Activated T-cell treated with anti-CD3 and anti-CD28 coated beads, Interleukin-2, amount 50 U/mL, for 1 hour (primary cell): ENCODE data around the gene NUDT16.
"Not testable (repeated sequence)": the region's sequence is repeated elsewhere in the genome, so short reads cannot be mapped to it uniquely, and the experiment has no call there.

ENCODE experiments used
- DNase-seq: peaks from one replicate; pipeline ENCODE4 v3.0.0-alpha.2; 2020

NUDT16 gene

DNA sequence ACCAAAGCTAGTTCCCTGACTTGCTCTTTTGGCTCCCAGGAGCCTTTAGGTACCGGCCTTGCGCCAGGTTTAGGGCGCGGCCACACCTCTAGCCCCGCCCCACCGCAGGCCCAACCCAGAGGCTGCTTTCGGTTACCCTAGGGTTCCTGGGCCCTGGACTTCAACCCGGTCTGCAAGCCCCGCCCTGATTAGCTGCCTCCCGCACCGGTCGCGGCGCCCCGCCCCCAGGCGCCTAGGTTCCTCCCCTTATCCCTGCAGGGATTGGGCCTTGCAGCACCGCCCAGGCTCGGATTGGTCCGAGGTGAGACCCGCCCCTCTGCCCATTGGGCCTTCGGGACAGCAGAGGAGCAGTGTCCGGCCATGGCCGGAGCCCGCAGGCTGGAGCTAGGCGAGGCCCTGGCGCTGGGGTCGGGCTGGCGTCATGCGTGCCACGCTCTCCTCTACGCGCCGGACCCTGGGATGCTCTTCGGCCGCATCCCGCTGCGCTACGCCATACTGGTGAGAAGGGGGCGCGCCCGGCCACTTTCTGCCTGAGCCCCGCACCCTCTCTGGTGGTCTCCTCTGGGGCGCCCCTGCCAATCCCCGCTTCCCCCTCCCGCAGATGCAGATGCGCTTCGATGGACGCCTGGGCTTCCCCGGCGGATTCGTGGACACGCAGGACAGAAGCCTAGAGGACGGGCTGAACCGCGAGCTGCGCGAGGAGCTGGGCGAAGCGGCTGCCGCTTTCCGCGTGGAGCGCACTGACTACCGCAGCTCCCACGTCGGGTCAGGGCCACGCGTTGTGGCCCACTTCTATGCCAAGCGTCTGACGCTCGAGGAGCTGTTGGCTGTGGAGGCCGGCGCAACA lies at the start of gene NUDT16:
NUDT16 (plus strand) TSS at position 330 of the 847 bp plus-strand sequence; CDS start at position 361, 31 bp downstream.
- peak; percentile 96 for DNase-seq

DNA sequence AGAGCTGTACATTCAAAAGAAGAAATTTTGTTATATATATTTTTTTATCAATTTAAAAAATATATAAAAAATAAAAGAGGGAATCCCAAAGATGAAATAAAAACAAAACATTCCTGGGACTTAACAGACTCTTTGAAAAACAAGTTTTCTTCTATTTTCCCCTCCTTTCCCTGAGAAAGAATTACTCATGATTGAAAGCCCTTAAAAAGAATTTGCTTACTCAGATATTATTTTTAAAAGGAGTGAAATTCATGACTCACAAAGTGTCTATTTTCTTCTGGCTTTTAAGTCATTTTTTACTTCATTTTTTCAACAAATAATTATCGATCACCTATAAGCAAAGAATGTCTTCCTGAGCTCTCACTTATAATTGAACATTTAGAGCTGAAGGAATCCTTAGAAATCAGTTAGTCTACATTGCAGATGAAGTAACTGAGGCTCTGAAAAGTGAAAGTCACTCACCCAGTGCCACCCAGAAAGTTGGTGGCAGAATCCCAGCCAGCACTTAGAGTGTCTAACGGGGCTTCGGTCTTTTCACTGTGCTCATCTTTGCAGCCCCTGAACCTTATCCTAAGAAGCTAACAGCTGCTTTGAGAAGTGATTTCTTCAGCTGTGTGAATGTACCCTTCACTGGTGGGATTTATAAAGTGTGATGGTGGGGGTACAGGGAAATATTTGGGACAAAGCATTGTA lies 42.5 kb upstream of the NUDT16 start:
- no peak for DNase-seq

DNA sequence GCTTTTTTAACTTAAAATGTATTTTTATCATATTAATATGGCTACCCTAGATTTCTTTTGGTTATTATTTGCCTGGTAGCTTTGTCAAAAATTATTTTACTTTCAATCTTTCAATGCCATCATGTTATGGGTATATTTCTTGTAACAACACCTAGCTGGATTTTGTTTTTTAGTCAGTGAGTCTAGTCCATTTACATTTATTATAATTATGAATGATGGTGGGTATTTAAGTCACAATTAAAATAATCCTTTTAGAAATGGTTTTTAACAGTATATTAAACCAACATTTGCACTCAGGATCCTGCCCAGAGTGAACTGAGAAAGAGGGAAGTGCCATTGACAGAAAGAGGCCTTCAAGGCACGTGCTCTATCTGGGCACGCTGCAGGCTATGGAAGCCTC lies 39.8 kb upstream of the NUDT16 start:
- no peak for DNase-seq

DNA sequence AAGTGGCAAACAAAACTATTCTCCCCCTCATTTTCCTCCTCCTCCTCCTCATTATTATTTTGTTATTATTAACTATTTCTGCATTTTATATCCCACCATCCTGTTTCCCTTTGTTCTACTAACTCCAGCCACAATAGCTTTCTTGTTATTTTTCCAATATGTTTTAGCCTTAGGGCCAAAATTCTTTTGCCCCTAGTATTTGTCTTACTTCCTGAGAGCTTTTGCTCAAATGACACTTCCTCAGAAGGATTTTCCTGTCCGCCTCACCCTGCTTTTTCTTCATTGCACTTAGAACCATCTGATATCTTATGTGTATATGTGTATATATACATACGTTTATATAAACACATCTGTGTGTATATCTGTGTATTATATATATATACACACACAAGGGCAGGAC lies 32.7 kb upstream of the NUDT16 start:
- DNase-seq = no peak

DNA sequence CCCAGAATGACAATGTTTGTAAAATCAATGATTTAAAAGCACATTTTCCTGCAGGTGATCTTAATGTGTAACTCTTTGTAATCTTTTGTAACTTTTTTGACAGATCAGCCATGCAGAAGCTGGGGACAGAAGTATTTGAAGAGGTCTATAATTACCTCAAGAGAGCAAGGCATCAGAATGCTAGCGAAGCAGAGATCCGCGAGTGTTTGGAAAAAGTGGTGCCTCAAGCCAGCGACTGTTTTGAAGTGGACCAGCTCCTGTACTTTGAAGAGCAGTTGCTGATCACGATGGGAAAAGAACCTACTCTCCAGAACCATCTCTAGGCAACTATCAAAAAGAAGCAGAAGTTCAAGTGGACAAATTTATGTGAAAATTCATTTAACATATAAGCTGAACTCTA lies 32.1 kb upstream of the NUDT16 start:
- DNase-seq = no peak

DNA sequence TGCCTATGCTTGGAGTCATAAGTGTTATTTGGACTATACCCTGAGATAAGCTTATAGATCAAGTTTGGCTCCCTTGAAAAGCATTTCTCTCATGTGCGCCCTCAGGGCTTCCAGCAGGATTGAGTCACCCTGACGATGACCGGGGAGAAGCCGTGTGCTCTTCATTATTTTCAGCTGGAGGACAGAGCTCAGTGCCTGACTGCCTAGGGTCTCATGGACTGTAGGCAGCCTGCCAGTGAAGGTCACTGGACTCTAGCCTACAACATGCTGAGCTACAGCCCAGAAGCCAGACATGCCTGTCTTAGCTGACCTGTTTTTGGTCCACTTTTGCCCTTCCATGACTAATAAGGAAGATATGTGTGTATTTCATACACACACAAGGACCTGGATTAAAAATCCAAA lies 31.6 kb upstream of the NUDT16 start:
- DNase-seq = no peak

DNA sequence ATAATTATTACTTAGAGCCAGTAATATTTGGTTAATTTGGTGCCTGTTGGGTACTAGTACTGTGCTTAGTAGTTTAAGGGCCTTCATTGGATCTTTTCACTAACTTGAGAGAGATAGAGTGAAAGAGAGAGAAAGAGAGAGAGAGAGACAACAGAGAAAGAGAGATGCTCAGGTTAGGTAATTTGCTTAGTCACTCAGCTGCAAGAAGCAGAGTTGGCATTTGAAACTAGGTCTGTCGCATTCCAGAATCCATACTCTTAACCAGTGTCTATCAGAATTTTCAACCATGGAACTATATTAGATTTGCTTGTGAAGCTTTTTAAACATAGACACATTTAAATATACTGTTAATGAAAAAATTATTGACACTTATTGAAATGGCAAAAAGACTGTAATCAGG lies 31.1 kb upstream of the NUDT16 start:
- no peak for DNase-seq

DNA sequence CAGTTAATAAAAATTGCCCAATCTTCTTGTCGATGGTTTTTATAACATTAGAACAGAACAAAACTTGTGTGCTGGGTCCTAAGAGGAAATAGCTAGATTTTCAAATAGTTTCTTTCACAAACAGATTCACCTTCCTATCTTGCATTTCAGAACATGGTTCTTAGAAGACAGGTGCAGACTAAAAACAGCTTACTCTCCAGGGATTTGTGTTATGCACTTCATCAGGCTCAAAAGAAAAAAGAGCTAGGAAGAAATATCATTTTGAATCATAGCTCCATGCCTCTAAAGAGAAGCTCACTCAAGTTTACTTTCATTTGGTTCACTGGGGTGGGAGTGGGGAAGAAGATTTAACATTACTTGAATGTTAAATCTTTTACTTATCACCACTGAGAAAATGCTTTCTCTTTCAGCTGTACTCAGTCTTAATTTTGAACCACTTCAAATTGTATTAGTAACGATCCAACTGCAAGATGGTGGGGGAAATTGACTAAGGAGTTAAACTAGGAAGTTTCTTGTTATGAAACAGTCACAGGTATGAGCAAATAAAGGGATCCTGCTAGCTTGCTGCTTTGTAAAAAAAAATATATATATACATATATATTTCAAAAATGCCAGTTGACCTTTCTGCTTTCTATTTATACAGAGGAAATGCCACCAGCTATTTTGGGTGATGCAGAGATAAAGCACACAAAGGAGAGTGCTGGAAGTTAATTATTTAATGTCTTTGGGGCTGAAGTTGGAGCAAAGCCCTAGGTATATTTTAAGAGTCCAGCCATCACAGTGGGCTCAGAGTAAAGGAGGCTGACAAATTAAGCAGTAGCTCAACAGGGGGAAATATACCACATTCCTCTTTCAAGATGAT lies 28.3 kb upstream of the NUDT16 start:
- no peak for DNase-seq

DNA sequence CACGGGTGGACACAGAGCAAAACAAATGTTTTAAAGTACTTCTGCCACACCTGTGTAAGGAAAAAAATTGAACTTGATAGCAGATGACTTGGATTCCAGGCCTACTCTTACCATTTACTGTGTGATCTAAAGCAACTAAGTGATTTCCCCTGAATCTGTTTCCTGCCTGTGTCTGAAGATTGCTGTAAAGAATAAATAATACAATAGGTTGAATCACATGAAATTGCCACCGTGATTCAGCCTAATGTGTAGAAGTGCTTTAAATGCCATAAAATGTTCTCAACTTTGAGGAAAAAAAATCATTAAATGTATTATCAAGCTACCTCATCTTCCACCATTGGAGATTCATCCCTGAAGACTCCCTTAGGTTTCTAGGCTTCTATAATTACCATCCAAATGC lies 27.6 kb upstream of the NUDT16 start:
- no peak for DNase-seq

DNA sequence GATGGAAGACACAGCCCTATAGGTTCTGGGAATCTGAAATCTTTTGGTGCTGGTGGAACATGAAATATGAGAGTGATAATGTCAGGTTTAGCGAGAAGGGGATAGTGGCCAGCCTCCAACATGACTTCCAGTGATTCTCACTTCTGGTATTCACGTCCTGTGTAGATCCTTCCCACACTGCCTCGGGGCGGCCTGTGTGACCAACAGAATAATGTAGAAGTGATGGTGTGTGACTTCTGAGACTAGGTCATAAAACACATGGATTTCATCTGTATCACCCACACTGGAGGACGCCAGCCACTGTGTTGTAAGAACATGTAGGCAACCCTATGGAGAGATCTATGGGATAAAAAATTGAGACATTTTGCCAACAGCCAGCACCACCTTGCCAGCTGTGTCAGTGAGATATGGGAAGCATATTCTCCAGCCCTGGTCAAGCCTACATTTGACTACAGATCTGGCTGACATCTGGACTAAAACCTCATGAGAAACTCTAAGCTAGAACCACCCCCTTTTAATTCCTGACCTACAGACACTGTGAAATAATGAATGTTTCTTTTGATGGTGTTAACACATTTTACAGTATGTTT lies 25.5 kb upstream of the NUDT16 start:
- DNase-seq = no peak

DNA sequence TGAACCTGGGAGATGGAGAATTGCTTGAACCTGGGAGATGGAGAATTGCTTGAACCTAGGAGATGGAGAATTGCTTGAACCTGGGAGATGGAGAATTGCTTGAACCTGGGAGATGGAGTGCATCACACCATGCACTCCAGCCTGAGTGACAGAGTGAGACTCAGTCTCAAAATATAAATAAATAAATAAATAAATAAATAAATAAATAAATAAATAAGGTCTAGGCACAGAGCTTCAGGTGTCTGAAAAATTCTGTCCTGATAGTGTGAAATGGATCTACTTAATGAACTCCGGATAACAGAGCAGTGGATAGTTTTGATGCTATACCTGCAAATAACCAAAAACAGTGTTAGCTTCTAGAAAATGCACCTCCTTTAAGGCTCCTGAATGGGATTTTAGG lies 24.3 kb upstream of the NUDT16 start:
- no peak for DNase-seq

DNA sequence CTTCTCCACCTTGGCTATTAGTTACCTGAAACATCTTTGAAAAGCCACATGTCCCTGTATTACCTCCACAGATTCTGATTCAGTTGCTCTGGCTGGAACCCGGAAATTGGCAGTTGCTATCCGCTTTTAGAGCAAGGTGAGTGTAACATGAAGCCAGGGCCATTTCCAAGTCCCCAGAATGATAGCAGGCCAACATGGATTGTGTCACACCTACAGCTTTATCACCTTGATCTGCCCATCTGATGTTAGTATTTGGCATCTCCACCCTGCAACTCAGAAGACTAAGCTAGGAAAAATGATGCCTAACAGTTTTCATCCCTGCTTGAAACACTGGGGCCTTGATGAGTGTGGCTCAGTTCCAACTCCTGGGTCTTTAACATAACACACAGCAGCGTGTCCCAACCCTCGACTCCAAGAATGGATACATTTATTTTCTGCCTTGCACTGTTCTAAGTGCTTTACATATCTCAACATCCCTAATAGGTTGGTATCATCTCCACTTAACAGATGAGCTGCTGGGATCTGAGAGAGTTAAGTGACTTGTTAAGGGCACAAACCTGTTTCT lies 21.3 kb upstream of the NUDT16 start:
- no peak for DNase-seq

DNA sequence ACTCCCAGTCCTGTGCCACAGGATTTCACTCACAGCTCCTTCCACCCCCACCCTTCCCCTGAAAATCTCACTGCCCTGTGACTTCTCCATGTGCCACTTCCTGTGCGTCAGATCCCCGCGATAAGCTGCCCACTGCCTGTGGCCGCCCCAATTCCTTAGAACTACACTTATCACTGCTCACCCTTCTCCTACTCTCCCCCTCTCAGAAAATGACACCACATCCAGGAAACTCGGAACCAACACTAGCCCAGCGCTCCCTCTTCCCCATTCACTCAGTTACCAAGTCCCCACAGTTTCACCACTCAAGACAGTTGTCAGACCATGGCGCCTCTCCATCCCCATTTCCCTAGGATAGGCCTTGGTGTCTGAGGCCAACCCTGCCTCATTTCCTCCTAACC lies 20.5 kb upstream of the NUDT16 start:
- DNase-seq = not testable (repeated sequence)

DNA sequence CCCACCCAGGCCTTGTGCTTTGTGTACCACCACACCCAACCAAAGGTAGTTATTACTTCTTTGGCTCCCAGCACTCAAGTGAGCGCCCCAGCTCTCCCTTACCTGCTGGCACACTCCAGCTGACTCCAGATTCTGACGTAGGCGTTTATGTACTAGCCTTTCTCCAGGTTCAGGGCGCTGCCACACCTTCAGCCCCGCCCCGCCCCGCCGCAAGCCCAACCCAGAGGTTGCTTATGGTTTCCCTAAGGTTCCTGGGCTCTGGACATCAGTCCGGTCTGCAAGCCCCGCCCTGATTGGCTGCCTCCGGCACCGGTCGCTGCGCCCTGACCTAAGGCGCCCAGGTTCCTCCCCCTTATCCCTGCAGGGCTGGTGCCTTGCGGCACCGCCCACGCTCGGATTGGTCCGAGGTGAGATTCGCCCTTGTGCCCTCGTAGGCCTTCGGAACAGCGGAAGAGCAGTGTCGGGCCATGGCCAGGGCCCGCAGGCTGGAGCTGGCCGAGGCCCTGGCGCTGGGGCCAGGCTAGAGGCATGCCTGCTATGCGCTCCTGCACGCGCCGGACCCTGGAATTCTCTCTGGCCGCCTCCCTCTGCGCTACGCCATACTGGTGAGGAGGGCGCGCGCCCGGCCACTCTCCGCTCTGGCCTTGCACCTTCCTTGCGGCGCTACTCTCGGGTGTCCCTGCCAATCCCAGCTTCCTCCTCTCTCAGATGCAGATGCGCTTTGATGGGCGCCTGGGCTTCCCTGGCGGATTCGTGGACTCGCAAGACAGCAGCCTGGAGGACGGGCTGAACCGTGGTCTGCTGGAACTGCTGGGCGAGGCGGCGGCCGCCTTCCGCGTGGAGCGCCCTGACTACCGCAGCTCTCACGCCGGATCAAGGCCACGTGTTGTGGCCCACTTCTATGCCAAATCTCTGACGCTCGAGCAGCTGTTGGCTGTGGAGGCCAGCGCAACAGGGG lies 19.8 kb upstream of the NUDT16 start:
- DNase-seq = no peak

DNA sequence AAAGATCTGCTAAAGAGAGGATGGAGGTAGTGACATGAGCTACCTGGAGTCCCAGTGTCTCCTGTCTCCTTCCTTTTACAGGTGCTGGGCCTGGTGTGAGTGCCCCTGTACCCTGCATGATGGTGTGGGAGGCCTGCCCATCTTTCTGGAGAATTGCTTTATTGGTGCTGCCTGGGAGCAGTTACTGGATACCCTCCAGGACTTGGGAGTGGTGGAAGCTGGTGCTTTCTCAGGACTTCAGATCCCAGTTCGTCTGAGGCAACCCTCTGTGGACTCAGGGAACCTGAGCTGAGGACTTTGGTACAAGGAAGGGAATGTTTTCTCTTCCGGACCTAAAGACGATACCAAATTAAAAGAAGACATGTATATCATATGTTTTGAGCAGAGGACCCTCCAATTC lies 18.3 kb upstream of the NUDT16 start:
- DNase-seq = no peak

DNA sequence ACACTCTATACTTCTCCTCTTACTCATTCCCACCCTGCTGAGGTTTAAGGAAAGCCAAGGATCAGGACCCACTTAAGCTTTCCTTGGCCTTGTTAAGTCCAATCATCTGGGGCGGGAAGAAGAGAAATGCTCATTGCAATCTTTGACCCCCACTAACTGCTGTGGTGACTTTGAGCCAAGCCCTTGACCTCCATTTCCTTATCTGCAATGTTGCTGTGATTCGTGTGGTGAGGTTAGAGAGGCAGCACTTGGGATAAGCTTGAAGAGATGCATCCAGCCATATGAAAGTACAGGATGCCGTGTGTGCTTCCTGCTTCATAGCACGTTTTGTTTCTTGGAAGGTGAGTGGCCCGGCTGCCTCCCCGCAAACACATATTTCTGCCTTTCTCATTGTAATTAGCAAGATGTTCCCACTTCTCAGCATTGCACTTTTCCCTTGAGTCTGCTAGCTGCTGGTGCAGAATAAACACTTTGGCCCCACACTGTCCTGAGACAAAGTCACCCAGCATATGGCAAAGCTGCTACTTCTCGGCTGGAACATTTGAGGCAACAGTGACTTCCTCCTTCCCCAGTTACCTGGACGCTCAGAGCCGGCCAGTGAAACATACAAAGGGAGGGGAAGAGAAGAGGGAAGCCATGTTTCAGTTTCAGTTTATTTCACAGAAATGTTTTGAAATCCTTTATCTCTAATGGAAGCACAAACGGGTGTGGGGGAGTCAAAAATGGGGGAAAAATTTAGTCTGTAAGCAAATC lies 10.5 kb upstream of the NUDT16 start:
- no peak for DNase-seq

DNA sequence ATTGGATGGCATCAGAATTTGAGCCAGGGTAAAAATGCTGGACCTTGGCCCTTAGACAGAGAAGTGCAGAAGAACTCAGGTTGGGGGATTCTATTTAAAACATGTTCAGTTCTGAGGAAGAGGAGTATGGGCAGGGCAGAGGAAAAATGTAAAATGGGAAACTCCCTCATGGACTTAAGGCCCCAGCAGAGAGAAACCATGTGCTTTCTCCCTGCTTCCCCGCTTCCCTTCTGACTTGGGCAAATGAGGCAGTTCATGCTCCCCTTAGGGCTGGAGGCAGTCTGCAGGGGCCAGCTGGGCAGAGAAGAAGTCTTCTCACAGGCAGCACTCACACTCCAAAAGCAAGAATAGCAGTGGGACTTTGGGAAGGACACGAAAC lies 9.9 kb upstream of the NUDT16 start:
- no peak for DNase-seq

DNA sequence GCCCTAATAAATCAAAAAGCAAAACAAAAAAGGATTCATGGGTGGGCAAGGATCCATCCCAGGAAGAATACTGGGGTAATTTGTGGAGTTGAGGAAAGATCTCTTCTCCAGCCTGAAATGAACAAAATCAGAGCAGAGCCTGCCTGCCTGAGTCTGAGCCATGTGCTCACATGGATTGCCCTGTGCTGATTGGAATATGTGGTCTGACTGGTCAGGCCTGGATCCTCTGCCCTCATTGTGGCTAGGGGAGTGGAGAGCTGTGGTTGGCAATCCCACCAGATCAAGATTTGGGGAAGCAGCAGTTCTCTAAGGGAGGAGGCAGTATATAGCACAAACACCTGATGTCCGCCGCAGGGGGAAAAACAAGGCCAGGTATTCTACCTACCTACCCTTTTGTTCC lies 6.8 kb upstream of the NUDT16 start:
- DNase-seq = no peak

DNA sequence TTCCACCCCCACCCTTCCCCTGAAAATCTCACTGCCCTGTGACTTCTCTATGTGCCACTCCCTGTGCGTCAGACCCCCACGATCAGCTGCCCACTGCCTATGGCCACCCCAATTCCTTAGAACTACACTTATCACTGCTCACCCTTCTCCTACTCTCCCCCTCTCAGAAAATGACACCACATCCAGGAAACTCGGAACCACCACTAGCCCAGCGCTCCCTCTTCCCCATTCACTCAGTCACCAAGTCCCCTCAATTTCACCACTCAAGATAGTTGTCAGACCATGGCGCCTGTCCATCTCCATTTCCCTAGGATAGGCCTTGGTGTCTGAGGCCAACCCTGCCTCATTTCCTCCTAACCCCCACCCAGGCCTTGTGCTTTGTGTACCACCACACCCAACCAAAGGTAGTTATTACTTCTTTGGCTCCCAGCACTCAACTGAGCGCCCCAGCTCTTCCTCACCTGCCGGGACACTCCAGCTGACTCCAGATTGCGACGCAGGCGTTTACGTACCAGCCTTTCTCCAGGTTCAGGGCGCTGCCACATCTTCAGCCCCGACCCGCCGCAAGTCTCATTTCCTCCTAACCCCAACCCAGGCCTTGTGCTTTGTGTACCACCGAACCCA lies 641 bp upstream of the NUDT16 start:
- DNase-seq = not testable (repeated sequence)

DNA sequence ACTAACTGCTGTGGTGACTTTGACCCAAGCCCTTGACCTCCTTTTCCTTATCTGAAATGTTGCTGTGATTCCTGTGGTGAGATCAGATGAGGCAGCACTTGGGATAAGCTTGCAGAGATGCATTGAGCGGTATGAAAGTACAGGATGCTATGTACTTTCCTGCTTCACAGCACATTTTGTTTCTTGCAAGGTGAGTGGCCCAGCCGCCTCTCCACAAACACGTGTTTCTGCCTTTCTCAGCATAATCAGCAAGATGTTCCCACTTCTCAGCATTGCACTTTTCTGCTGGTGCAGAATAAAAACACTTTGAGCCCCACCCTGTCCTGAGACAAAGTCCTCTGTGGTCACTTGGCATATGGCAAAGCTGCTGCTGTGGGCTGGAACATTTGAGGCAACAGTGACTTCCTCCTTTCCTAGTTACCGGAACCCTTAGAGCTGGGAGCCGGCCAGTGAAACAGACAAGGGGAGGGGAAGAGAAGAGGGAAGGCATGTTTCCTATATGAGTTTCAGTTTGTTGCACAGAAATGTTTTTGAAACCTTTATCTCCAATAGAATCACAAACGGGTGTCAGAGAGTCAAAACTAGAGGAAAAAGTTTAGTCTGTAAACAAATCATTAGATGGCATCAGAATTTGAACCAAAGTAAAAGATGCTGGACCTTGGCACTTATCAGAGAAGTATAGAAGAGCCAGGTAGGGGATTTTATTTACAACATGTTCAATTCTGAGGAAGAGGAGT lies 5.0 kb downstream of the NUDT16 start:
- no peak for DNase-seq
